ENCODE measurements around the gene RPS16. TPM values are rescaled to one million over a fixed set of nuclear protein-coding genes. Genes with fewer than 3 reads are reported as not detected.

RPS16 gene
- total RNA-seq (63.8 and 115 TPM in 2 replicates), polyA plus RNA-seq (409 and 411 TPM in 2 replicates)

DNA sequence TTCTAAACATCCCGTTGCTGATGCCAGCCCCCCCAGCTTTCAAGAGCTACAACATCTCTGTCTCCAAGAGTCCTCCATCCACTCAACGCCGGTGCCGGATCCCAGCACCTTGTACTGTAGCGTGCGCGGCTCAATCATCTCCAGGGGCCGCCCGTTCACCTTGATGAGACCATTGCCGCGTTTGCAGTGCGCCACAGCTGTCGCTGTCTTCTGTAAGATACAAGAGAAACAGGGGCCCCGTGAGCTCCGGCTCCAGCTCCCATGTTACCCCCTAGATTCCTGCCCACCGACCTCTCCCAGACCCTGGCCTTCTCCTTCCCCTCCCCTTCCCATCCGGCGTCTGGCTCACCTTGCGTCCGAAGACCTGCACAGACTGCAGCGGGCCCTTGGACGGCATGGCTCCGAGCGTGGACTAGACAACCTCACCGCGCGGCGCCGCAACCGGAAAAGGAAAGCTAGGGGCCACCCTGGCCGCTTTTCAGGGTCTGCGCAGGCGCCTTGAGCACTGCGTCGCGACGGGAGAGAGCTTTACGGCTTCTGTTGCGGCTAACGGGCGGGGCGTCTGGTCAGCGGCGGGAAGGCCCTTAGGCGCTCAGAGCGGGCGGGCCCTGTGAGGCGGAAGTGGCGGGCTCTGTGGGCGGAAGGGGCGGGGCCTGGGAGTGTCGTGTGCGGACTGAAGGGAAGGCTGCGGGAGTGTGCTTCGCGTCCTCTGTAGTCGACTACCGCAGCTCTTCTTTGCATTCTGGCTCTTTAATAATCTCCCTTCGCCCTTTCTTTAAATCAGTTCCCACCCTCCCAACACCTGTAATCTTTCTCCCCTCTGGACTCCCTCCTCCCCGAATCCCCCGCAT lies at the start of gene RPS16:
RPS16 (minus strand) TSS at position 451 of the 851 bp plus-strand sequence; CDS start at position 397, 54 bp downstream.
- Histone ChIP-seq H3K27ac (peak within 1 kb of the TSS; percentile 92), H3K4me3 (peak within 1 kb of the TSS; percentile 79), H3K79me2 (peaks cover 28% of the 10 kb centered on the region), H2AFZ (peak within 1 kb of the TSS; percentile 5), H3K4me1 (ENCODE audit: insufficient read depth) (peaks cover 18% of the 10 kb centered on the region), H4K20me1 (ENCODE audit: insufficient read depth, poor library complexity, severe bottlenecking) (peaks cover 18% of the 10 kb centered on the region), H3K4me2 (peak within 1 kb of the TSS; percentile 95), H3K9me3 (ENCODE audit: low read depth) (no peaks in the 10 kb centered on the region), H3K9me2 (replicated peaks; ENCODE audit: insufficient read depth) (no peaks in the 10 kb centered on the region), H3K27me3 (no peaks in the 10 kb centered on the region), H3K36me3 (replicated peaks; ENCODE audit: insufficient read depth, low read depth) (peaks cover 5% of the 10 kb centered on the region)
- WGBS (ENCODE audit: low lambda C conversion rate, missing lambda C conversion rate), result 1% methylated on average over 55 of the region's 61 CpGs
- peak; percentile 100 for DNase-seq (ENCODE audit: low spot score)
- TF ChIP-seq EZH2 (IDR thresholded peaks at IDR 0.05; ENCODE audit: borderline replicate concordance) (no peak), EZH2phosphoT487 (IDR thresholded peaks at IDR 0.05; ENCODE audit: low read depth, severe bottlenecking, unreplicated experiment) (no peak)
- TF ChIP-seq, protein P1, sequence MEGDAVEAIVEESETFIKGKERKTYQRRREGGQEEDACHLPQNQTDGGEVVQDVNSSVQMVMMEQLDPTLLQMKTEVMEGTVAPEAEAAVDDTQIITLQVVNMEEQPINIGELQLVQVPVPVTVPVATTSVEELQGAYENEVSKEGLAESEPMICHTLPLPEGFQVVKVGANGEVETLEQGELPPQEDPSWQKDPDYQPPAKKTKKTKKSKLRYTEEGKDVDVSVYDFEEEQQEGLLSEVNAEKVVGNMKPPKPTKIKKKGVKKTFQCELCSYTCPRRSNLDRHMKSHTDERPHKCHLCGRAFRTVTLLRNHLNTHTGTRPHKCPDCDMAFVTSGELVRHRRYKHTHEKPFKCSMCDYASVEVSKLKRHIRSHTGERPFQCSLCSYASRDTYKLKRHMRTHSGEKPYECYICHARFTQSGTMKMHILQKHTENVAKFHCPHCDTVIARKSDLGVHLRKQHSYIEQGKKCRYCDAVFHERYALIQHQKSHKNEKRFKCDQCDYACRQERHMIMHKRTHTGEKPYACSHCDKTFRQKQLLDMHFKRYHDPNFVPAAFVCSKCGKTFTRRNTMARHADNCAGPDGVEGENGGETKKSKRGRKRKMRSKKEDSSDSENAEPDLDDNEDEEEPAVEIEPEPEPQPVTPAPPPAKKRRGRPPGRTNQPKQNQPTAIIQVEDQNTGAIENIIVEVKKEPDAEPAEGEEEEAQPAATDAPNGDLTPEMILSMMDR (IDR thresholded peaks at IDR 0.05; ENCODE audit: poor library complexity), result no peak

DNA sequence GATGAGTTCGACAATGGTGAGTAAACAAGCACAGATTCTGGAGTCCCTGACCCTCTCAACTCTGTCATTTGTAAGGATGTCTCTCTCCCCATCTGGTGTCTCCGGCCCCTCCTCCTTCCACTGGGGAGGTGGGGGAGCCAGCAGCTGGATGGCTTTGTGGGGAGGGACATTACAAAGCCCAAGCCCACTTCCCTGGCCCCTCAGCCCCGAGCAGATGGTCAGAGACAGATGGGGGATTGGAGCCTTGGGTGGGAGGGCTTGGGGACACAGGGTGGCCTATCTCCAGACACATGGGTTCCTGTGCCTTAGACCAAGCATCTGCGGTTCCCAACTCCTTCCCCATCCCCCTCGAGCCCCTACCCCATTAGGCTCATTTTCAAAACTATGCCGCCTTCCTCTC lies 47.4 kb upstream of the RPS16 start:
- Histone ChIP-seq H4K20me1 (ENCODE audit: insufficient read depth, poor library complexity, severe bottlenecking) (no peaks in the 10 kb centered on the region), H3K9me2 (replicated peaks; ENCODE audit: insufficient read depth) (no peaks in the 10 kb centered on the region), H3K27ac (no peak overlapping the region), H3K79me2 (peaks cover 23% of the 10 kb centered on the region), H3K4me2 (no peak overlapping the region), H3K27me3 (no peaks in the 10 kb centered on the region), H3K9me3 (ENCODE audit: low read depth) (no peaks in the 10 kb centered on the region), H3K36me3 (replicated peaks; ENCODE audit: insufficient read depth, low read depth) (no peaks in the 10 kb centered on the region), H3K4me3 (no peak overlapping the region), H3K4me1 (ENCODE audit: insufficient read depth) (peaks cover 12% of the 10 kb centered on the region), H2AFZ (no peak overlapping the region)
- no peak for DNase-seq (ENCODE audit: low spot score)
- WGBS (ENCODE audit: low lambda C conversion rate, missing lambda C conversion rate), result 100% methylated on average over 3 of the region's 6 CpGs
- no peak for TF ChIP-seq EZH2 (IDR thresholded peaks at IDR 0.05; ENCODE audit: borderline replicate concordance)
- TF ChIP-seq, protein P1 (IDR thresholded peaks at IDR 0.05; ENCODE audit: poor library complexity), result no peak
- no peak for TF ChIP-seq EZH2phosphoT487 (IDR thresholded peaks at IDR 0.05; ENCODE audit: low read depth, severe bottlenecking, unreplicated experiment)

DNA sequence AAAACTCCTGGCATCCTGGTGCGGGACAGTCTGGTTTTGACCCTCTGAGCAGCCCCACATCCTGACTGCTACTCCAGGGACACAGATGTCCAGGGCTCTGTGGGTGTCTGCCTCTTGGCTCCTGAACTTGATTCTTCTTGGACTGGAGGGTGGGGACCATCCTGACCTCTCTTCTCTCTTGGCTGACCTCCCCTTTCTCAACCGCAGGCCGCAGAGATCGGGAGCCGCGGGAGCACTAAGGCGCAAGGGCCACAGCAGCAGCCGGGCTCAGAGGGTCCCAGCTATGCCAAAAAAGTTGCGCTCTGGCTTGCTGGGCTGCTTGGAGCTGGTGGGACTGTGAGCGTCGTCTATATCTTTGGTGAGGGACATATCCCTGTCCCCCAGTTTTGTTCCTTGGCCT lies 45.9 kb upstream of the RPS16 start:
- Histone ChIP-seq H3K36me3 (replicated peaks; ENCODE audit: insufficient read depth, low read depth) (no peaks in the 10 kb centered on the region), H3K9me2 (replicated peaks; ENCODE audit: insufficient read depth) (no peaks in the 10 kb centered on the region)

More for the DNA sequence above, 45.9 kb upstream of the RPS16 start:
- Histone ChIP-seq H3K4me2 (peak overlapping the region; percentile 92), H2AFZ (no peak overlapping the region), H3K4me3 (peak overlapping the region; percentile 74), H3K27ac (peak overlapping the region; percentile 97), H4K20me1 (ENCODE audit: insufficient read depth, poor library complexity, severe bottlenecking) (no peaks in the 10 kb centered on the region), H3K9me3 (ENCODE audit: low read depth) (no peaks in the 10 kb centered on the region), H3K79me2 (peaks cover 23% of the 10 kb centered on the region), H3K27me3 (no peaks in the 10 kb centered on the region), H3K4me1 (ENCODE audit: insufficient read depth) (peaks cover 12% of the 10 kb centered on the region)
- TF ChIP-seq EZH2phosphoT487 (IDR thresholded peaks at IDR 0.05; ENCODE audit: low read depth, severe bottlenecking, unreplicated experiment), result no peak
- TF ChIP-seq, protein P1 (IDR thresholded peaks at IDR 0.05; ENCODE audit: poor library complexity), result no peak
- TF ChIP-seq EZH2 (IDR thresholded peaks at IDR 0.05; ENCODE audit: borderline replicate concordance), result no peak
- 84% methylated on average over 11 of the region's 11 CpGs for WGBS (ENCODE audit: low lambda C conversion rate, missing lambda C conversion rate)
- DNase-seq (ENCODE audit: low spot score), result no peak

All from hepatocyte (in vitro differentiated cells).